ENCODE measurements around the gene JAKMIP1.
"Not testable (repeated sequence)": the region's sequence is repeated elsewhere in the genome, so short reads cannot be mapped to it uniquely, and the experiment has no call there.

The JAKMIP1 gene

GRCh38 chr4:6229095-6229494 is 28.7 kb upstream of the JAKMIP1 start:
- DNase-seq (ENCODE audit: low read depth), result no peak

- no peak for DNase-seq (ENCODE audit: low read depth)
Observed at GRCh38 chr4:6228158-6229067, 28.1 kb upstream of the JAKMIP1 start.

- no peak for DNase-seq (ENCODE audit: low read depth)
Observed at GRCh38 chr4:6227412-6228157, 27.2 kb upstream of the JAKMIP1 start.

- DNase-seq (ENCODE audit: low read depth), result no peak
Observed at GRCh38 chr4:6226506-6226905, 26.2 kb upstream of the JAKMIP1 start.

- DNase-seq (ENCODE audit: low read depth), result no peak
Observed at GRCh38 chr4:6225469-6225868, 25.1 kb upstream of the JAKMIP1 start.

GRCh38 chr4:6224735-6225134 is 24.4 kb upstream of the JAKMIP1 start:
- DNase-seq (ENCODE audit: low read depth), result no peak

- DNase-seq (ENCODE audit: low read depth), result no peak
Observed at GRCh38 chr4:6222761-6223292, 22.5 kb upstream of the JAKMIP1 start.

- no peak for DNase-seq (ENCODE audit: low read depth)
Observed at GRCh38 chr4:6221851-6222760, 21.8 kb upstream of the JAKMIP1 start.

GRCh38 chr4:6221301-6221850 is 21.0 kb upstream of the JAKMIP1 start:
- no peak for DNase-seq (ENCODE audit: low read depth)

GRCh38 chr4:6217716-6218381 is 17.5 kb upstream of the JAKMIP1 start:
- no peak for DNase-seq (ENCODE audit: low read depth)

GRCh38 chr4:6216588-6216987 is 16.2 kb upstream of the JAKMIP1 start:
- no peak for DNase-seq (ENCODE audit: low read depth)

- no peak for DNase-seq (ENCODE audit: low read depth)
Observed at GRCh38 chr4:6209921-6210320, 9.6 kb upstream of the JAKMIP1 start.

- not testable (repeated sequence) for DNase-seq (ENCODE audit: low read depth)
Observed at GRCh38 chr4:6209291-6209690, 8.9 kb upstream of the JAKMIP1 start.

GRCh38 chr4:6208416-6208815 is 8.1 kb upstream of the JAKMIP1 start:
- DNase-seq (ENCODE audit: low read depth), result no peak

- no peak for DNase-seq (ENCODE audit: low read depth)
Observed at GRCh38 chr4:6207602-6208001, 7.3 kb upstream of the JAKMIP1 start.

GRCh38 chr4:6206771-6207290 is 6.5 kb upstream of the JAKMIP1 start:
- no peak for DNase-seq (ENCODE audit: low read depth)

- no peak for DNase-seq (ENCODE audit: low read depth)
Observed at GRCh38 chr4:6205973-6206372, 5.6 kb upstream of the JAKMIP1 start.

GRCh38 chr4:6205567-6205931 is 5.2 kb upstream of the JAKMIP1 start:
- DNase-seq (ENCODE audit: low read depth), result no peak

GRCh38 chr4:6204871-6205566 is 4.7 kb upstream of the JAKMIP1 start:
- DNase-seq (ENCODE audit: low read depth), result no peak

- no peak for DNase-seq (ENCODE audit: low read depth)
Observed at GRCh38 chr4:6204098-6204497, 3.7 kb upstream of the JAKMIP1 start.
